ACC112 (cell line): ENCODE results near the gene ZNF362.
"Not testable (repeated sequence)": the region's sequence is repeated elsewhere in the genome, so short reads cannot be mapped to it uniquely, and the experiment has no call there.

Experiments
- H2AFZ ChIP-seq: fragments of 200-600 bp; sonication (generic); one replicate; pipeline ENCODE4 v1.6.0; 2017; ENCODE audit warnings: antibody characterized with exemption, low read length; ENCODE audit not compliant: unreplicated experiment
- H3K27ac ChIP-seq: fragments of 200-600 bp; sonication (generic); 2 replicates; pipeline ENCODE4 v1.5.1; 2014; ENCODE audit warnings: low read depth, mild to moderate bottlenecking, antibody characterized with exemption, low read length, moderate library complexity
- H3K27me3 ChIP-seq: fragments of 200-600 bp; sonication (generic); 2 replicates; pipeline ENCODE4 v1.6.1; 2014; ENCODE audit warnings: mild to moderate bottlenecking, antibody characterized with exemption, low read length, moderate library complexity, mixed read lengths; ENCODE audit not compliant: insufficient read depth
- H3K36me3 ChIP-seq: fragments of 200-600 bp; sonication (generic); 2 replicates; pipeline ENCODE4 v1.6.1; 2016; ENCODE audit warnings: mild to moderate bottlenecking, antibody characterized with exemption, low read length, moderate library complexity, mixed read lengths; ENCODE audit not compliant: insufficient read depth
- H3K4me1 ChIP-seq: fragments of 200-600 bp; sonication (generic); one replicate; pipeline ENCODE4 v1.6.1; 2016; ENCODE audit warnings: low read length, mixed read lengths; ENCODE audit not compliant: insufficient read depth, unreplicated experiment, control insufficient read depth
- H3K4me3 ChIP-seq: fragments of 200-600 bp; sonication (generic); 2 replicates; pipeline ENCODE4 v1.5.1; 2014; ENCODE audit warnings: mild to moderate bottlenecking, low read depth, low read length
- H3K79me2 ChIP-seq: fragments of 200-600 bp; sonication (generic); one replicate; pipeline ENCODE4 v1.6.0; 2016; ENCODE audit warnings: low read length; ENCODE audit not compliant: control insufficient read depth, unreplicated experiment, insufficient read depth

The ZNF362 gene

DNA sequence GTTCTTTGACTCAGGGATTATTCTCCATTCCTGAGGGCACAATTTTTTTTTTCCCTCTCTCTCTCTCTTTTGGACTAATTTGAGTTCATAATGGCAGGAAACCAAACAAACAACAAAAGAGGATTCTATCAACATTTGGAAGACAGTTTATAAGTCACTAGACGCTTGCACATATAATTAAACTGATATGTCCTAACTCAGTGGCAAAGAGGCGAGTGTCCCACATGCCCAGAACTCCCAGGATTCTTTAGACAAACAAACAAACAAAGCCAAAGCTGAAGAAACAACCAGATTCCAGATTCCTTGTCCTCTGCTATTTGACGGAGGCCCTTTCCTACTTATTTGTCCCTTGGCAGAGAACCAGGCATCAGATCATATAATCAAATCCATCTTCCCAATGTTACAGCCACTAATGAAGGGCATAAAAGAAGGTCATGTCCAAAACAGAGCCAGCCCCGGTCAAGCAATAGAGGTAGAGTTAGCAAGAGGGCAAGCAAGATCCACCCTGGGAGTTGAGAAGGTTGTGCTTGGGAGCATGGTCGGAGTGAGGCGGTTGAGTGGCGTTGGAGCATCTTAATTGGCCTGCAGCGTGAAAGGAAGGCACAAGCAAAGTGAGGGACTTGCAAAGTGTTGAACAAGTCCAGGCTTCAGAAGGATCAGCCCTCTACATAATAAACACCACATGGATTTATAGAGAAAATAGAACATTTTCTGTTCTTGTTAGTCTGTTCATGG, 30.3 kb downstream of the ZNF362 start:
- no peak overlapping the region for H3K4me3 ChIP-seq
- H3K27me3 ChIP-seq = no peaks in the 10 kb centered on the region
- H3K4me1 ChIP-seq = no peaks in the 10 kb centered on the region
- no peaks in the 10 kb centered on the region for H3K79me2 ChIP-seq
- no peak overlapping the region for H3K27ac ChIP-seq
- H3K36me3 ChIP-seq = peaks cover 2% of the 10 kb centered on the region; the same call in 1 of the 2 replicates
- no peak overlapping the region for H2AFZ ChIP-seq

GRCh38 chr1:33287317-33287716, 31.0 kb downstream of the ZNF362 start:
- Histone ChIP-seq H2AFZ (no peak overlapping the region), H3K27ac (no peak overlapping the region), H3K4me3 (no peak overlapping the region), H3K27me3 (no peaks in the 10 kb centered on the region), H3K4me1 (no peaks in the 10 kb centered on the region), H3K79me2 (no peaks in the 10 kb centered on the region), H3K36me3 (no peaks in the 10 kb centered on the region)

GRCh38 chr1:33288976-33289857, 32.9 kb downstream of the ZNF362 start:
- Histone ChIP-seq H3K27ac (no peak overlapping the region), H3K4me3 (no peak overlapping the region), H2AFZ (no peak overlapping the region), H3K4me1 (no peaks in the 10 kb centered on the region), H3K79me2 (no peaks in the 10 kb centered on the region), H3K36me3 (no peaks in the 10 kb centered on the region), H3K27me3 (no peaks in the 10 kb centered on the region)

GRCh38 chr1:33289858-33290154, 33.5 kb downstream of the ZNF362 start:
- Histone ChIP-seq H3K36me3 (no peaks in the 10 kb centered on the region), H2AFZ (no peak overlapping the region), H3K79me2 (no peaks in the 10 kb centered on the region), H3K27me3 (no peaks in the 10 kb centered on the region), H3K4me1 (no peaks in the 10 kb centered on the region), H3K27ac (no peak overlapping the region), H3K4me3 (no peak overlapping the region)

DNA sequence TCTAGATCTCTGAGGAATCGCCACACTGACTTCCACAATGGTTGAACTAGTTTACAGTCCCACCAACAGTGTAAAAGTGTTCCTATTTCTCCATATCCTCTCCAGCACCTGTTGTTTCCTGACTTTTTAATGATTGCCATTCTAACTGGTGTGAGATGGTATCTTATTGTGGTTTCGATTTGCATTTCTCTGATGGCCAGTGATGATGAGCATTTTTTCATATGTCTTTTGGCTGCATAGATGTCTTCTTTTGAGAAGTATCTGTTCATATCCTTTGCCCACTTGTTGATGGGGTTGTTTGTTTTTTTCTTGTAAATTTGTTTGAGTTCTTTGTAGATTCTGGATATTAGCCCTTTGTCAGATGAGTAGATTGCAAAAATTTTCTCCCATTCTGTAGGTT, 34.3 kb downstream of the ZNF362 start:
- H3K27me3 ChIP-seq, H3K4me1 ChIP-seq, H3K79me2 ChIP-seq, H3K4me3 ChIP-seq, H3K27ac ChIP-seq, H2AFZ ChIP-seq, H3K36me3 ChIP-seq: not testable (repeated sequence)

DNA sequence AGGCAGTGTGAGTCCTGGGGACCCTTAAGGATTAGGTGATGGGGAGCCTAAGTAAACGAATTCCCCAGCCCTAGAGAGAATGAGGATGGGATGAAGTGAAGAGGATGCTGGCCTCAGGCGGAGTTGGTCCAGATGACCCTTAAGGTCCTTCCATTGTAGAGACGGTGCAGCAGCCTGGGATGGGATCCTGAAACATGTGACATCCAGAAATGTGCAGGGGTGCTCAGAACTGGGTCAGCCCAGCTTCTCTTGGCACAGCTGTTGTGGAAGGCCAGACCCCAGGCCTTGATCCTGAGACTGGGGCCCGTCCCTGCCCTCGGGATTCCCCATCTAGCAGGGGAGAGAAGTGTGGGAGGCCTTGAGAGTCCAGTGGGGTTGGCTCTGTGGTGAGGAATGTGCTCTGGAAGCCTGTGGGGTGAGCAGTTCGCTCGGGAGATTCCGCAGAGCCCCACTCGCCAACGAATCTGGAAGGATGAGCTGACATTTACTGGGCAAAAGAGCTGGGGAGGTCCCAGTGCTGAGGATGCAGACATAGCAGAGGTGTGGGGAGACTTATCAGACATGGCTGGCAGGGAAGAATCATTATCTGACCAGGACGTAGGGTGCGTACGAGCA, 36.5 kb downstream of the ZNF362 start:
- H3K4me3 ChIP-seq = no peak overlapping the region
- H3K36me3 ChIP-seq = no peaks in the 10 kb centered on the region; the same call in 1 of the 2 replicates
- H3K27me3 ChIP-seq = no peaks in the 10 kb centered on the region
- H3K79me2 ChIP-seq = no peaks in the 10 kb centered on the region
- H3K4me1 ChIP-seq = no peaks in the 10 kb centered on the region
- no peak overlapping the region for H3K27ac ChIP-seq
- no peak overlapping the region for H2AFZ ChIP-seq

DNA sequence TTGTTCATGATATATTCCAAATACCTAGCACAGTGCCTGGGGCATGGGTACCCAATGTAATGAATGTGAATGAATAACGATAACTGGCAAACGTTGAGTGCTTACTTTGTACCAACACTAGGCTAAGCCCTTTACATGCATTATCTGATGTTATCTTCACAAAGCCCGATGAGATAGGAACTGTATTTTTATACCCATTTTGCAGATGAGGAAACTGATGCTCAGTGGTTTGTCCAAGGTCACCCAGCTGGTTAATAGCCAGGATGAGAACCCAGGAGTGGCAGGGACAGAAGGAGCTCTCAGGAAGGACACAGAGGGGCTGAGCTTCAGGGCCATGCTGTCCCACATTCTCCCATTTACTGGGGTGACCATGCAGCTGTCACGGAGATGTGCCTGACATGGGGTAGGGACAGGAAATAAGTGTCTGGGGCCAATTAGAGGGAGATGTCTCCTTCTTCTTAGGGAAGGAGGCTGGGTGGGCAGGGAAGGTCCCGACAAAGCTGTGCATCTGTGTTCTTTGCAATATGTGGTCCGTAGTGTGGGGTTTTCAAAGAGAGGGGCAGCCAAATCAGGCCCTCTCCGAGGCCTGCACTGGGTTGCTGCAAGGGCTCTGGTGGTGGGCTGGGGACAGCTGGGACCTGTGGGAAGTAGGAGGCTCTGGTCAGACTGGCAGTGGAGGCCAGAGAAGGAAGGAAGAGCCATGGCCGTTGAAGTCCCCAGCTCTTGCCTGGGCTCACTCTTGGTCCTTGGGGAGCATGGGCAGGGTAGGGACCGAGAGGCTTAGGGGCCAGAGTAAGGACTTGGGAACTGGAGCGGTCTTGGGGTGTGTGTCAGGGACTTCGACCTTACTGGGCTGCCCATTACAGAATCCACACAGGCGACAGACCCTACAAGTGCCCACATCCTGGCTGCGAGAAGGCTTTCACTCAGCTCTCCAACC, 38.0 kb downstream of the ZNF362 start:
- Histone ChIP-seq H3K79me2 (no peaks in the 10 kb centered on the region), H2AFZ (no peak overlapping the region), H3K27ac (no peak overlapping the region), H3K36me3 (no peaks in the 10 kb centered on the region; the same call in 1 of the 2 replicates), H3K4me1 (no peaks in the 10 kb centered on the region), H3K4me3 (no peak overlapping the region), H3K27me3 (no peaks in the 10 kb centered on the region)

DNA sequence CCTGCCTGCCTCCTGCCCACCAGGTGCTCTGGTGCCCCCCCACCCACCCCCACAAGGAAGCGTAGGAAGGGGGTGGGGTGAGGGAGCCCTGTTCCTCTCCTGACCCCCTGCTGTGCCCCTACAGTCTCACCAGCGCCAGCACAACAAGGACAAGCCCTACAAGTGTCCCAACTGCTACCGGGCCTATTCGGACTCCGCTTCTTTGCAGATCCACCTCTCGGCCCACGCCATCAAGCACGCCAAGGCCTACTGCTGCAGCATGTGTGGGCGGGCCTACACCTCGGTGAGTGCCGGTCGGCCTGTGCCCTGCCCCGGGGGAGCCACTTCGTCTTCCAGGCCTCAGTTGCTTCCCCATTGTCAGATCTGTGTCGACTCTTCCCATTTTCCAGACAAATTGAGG, 38.7 kb downstream of the ZNF362 start:
- H2AFZ ChIP-seq = no peak overlapping the region
- H3K4me1 ChIP-seq = no peaks in the 10 kb centered on the region
- no peaks in the 10 kb centered on the region; the same call in 1 of the 2 replicates for H3K36me3 ChIP-seq
- H3K4me3 ChIP-seq = no peak overlapping the region
- H3K27ac ChIP-seq = no peak overlapping the region
- no peaks in the 10 kb centered on the region for H3K27me3 ChIP-seq
- H3K79me2 ChIP-seq = no peaks in the 10 kb centered on the region

DNA sequence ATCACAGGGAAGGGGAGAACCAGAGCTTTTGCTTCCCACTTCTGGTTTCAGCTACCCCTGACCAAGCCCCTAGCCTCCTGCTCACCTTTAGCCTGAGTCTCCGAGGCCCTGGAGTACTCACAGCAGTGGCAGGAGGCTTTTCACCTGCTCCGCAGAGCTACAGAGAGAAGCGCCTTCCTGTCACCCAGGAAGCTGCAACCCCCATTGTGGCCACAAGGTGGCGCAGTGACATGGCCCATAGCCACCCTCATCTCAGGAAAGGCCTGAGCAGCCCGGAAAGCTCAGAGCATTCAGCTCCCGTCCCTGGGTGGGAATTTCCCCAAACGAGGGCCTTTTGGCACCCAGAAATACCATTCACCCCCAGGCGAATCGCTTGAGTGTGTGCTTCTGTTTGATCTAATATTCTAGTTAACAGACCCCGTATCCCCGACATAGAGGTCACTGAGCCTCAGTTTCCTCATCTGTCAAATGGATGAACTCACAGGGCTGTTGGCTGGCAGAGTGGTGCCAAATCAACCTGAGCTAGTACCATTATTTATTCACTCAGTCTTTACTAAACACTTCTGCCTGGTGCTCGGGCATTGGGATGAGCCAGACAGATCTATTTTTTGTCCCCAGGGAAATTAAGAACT, 39.3 kb downstream of the ZNF362 start:
- no peak overlapping the region for H3K4me3 ChIP-seq
- H3K79me2 ChIP-seq = no peaks in the 10 kb centered on the region
- no peaks in the 10 kb centered on the region for H3K27me3 ChIP-seq
- H2AFZ ChIP-seq = no peak overlapping the region
- H3K36me3 ChIP-seq = no peaks in the 10 kb centered on the region; the same call in 1 of the 2 replicates
- H3K27ac ChIP-seq = no peak overlapping the region
- H3K4me1 ChIP-seq = peaks cover 4% of the 10 kb centered on the region

- Histone ChIP-seq H3K79me2 (no peaks in the 10 kb centered on the region), H3K4me1 (peaks cover 9% of the 10 kb centered on the region), H3K27ac (no peak overlapping the region), H3K36me3 (no peaks in the 10 kb centered on the region; the same call in 1 of the 2 replicates), H2AFZ (no peak overlapping the region), H3K27me3 (no peaks in the 10 kb centered on the region), H3K4me3 (no peak overlapping the region)
Measured at GRCh38 chr1:33296082-33296458, 39.8 kb downstream of the ZNF362 start.
